GM21825 (cell line): ENCODE data around the gene NPBWR2.
"Not testable (repeated sequence)": the region's sequence is repeated elsewhere in the genome, so short reads cannot be mapped to it uniquely, and the experiment has no call there.

ENCODE experiments used
- ATAC-seq: cut with Tn5 transposase; IDR thresholded peaks from one replicate; pipeline ENCODE4 v1.9.1; 2021; ENCODE audit warnings: mild to moderate bottlenecking, moderate library complexity; ENCODE audit not compliant: unreplicated experiment

Gene NPBWR2

GRCh38 chr20:64104667-64105451 lies 2.5 kb downstream of the NPBWR2 start:
- no peak for ATAC-seq

GRCh38 chr20:64103871-64104666 lies 3.3 kb downstream of the NPBWR2 start:
- no peak for ATAC-seq

GRCh38 chr20:64102647-64103354 lies 4.6 kb downstream of the NPBWR2 start:
- ATAC-seq, result no peak

GRCh38 chr20:64101731-64102621 lies 5.4 kb downstream of the NPBWR2 start:
- no peak for ATAC-seq

- no peak for ATAC-seq
Measured at GRCh38 chr20:64100946-64101688, 6.2 kb downstream of the NPBWR2 start.

- no peak for ATAC-seq
Measured at GRCh38 chr20:64100566-64100888, 6.8 kb downstream of the NPBWR2 start.

- no peak for ATAC-seq
Measured at GRCh38 chr20:64099880-64100565, 7.3 kb downstream of the NPBWR2 start.

- no peak for ATAC-seq
Measured at GRCh38 chr20:64099086-64099786, 8.1 kb downstream of the NPBWR2 start.

GRCh38 chr20:64098471-64099013 lies 8.8 kb downstream of the NPBWR2 start:
- no peak for ATAC-seq

GRCh38 chr20:64096535-64096934 lies 10.8 kb downstream of the NPBWR2 start:
- no peak for ATAC-seq

GRCh38 chr20:64095927-64096326 lies 11.4 kb downstream of the NPBWR2 start:
- no peak for ATAC-seq

- no peak for ATAC-seq
Measured at GRCh38 chr20:64095455-64095854, 11.9 kb downstream of the NPBWR2 start.

- no peak for ATAC-seq
Measured at GRCh38 chr20:64093013-64093503, 14.3 kb downstream of the NPBWR2 start.

GRCh38 chr20:64092258-64093012 lies 14.9 kb downstream of the NPBWR2 start:
- ATAC-seq, result no peak

GRCh38 chr20:64091770-64092169 lies 15.6 kb downstream of the NPBWR2 start:
- ATAC-seq, result no peak

GRCh38 chr20:64091340-64091739 lies 16.0 kb downstream of the NPBWR2 start:
- no peak for ATAC-seq

GRCh38 chr20:64090165-64090564 lies 17.2 kb downstream of the NPBWR2 start:
- ATAC-seq, result no peak

GRCh38 chr20:64088586-64088985 lies 18.8 kb downstream of the NPBWR2 start:
- not testable (repeated sequence) for ATAC-seq
